HCT116 (cell line): ENCODE results near the gene GRIK3. TPM values are rescaled to one million over a fixed set of nuclear protein-coding genes. Genes with fewer than 3 reads are reported as not detected.

Source experiments
- ATAC-seq: fragments of 200-7000 bp; cut with Tn5 transposase; 2 replicates; pipeline ENCODE4 v1.9.1; 2020; ENCODE audit warnings: mild to moderate bottlenecking, moderate library complexity
- BruUV-seq: library from RNA; stranded (reverse); fragments of 400-500 nt; replicated peaks from 2 replicates; lab custom pipeline; 2021; lab: Mats Ljungman, UMichigan
- CTCF ChIA-PET: fragments of 300-600 bp; sonication (Branson Sonifier 250); formaldehyde crosslinking; loops from one replicate; lab custom pipeline; 2021; ENCODE audit warnings: antibody characterized with exemption; lab: Charles Lee
- POLR2A ChIA-PET: fragments of 300-600, 350-600 bp; sonication (Branson Sonifier 250); formaldehyde crosslinking; loops from one replicate; lab custom pipeline; 2021; ENCODE audit warnings: antibody characterized with exemption; lab: Charles Lee
- RAD21 ChIA-PET, 2 experiments: fragments of 300-600 bp; sonication (Branson Sonifier 250); formaldehyde crosslinking; loops; one replicate each; lab custom pipeline; 2023; ENCODE audit warnings: low total read pairs in 2 of 2; ENCODE audit not compliant: uncharacterized antibody in 2 of 2, unreplicated experiment in 2 of 2, low non-redundant PET in 1 of 2; lab: Charles Lee
- DNase-seq: peaks from one replicate; pipeline ENCODE4 v3.0.0-alpha.2; 2010; ENCODE audit warnings: low read depth, low spot score
- H2AFZ ChIP-seq: fragments of 200-600 bp; shearing (Covaris generic), sonication (generic); 2 replicates; pipeline ENCODE4 v1.6.1; 2017; ENCODE audit warnings: low read depth, mixed run types, mixed read lengths, antibody characterized with exemption, low read length; ENCODE audit not compliant: poor library complexity, severe bottlenecking
- H3K27ac ChIP-seq: 2 replicates; pipeline ENCODE4 v1.5.1; 2012; ENCODE audit warnings: low read depth, low read length
- H3K27me3 ChIP-seq: fragments of 200-600 bp; sonication (generic); 2 replicates; pipeline ENCODE4 v1.6.1; 2016; ENCODE audit warnings: mixed run types, low read length, mixed read lengths; ENCODE audit not compliant: insufficient read depth
- H3K36me3 ChIP-seq, 2 experiments: fragments of 200-500 bp in 1 of 2; fragments of 200-600 bp in 1 of 2; sonication (Bioruptor generic) in 1 of 2; sonication (generic) in 1 of 2; 2 replicates each; pipeline versions ENCODE4 v1.5.1 to v1.6.1; 2014 to 2016; ENCODE audit warnings: low read length in 2 of 2, inconsistent platforms in 1 of 2, mixed read lengths in 1 of 2, mixed run types in 1 of 2; ENCODE audit not compliant: insufficient read depth in 2 of 2, control insufficient read depth in 1 of 2
- H3K4me1 ChIP-seq, 2 experiments: fragments of 200-600 bp in 1 of 2; sonication (generic) in 1 of 2; 2 replicates each; pipeline versions ENCODE4 v1.5.1 to v1.6.1; 2012 to 2017; ENCODE audit warnings: low read length in 2 of 2, inconsistent platforms in 1 of 2, mild to moderate bottlenecking in 1 of 2, mixed read lengths in 1 of 2, mixed run types in 1 of 2, moderate library complexity in 1 of 2; ENCODE audit not compliant: insufficient read depth in 2 of 2, control insufficient read depth in 1 of 2
- H3K4me2 ChIP-seq: fragments of 200-600 bp; sonication (generic); 2 replicates; pipeline ENCODE4 v1.6.1; 2017; ENCODE audit warnings: mixed run types, low read length, mixed read lengths
- H3K4me3 ChIP-seq, 2 experiments: fragments of 200-600 bp in 1 of 2; sonication (generic) in 1 of 2; replicated peaks in 1 of 2; 2 replicates each; pipeline ENCODE4 v1.5.1; 2011 to 2016; ENCODE audit warnings: low read length in 2 of 2, control low read depth in 1 of 2, low read depth in 1 of 2, mild to moderate bottlenecking in 1 of 2, mixed read lengths in 1 of 2, mixed run types in 1 of 2
- H3K79me2 ChIP-seq: fragments of 200-600 bp; sonication (generic); 2 replicates; pipeline ENCODE4 v1.6.1; 2017; ENCODE audit warnings: mild to moderate bottlenecking, mixed run types, low read length, moderate library complexity, mixed read lengths; ENCODE audit not compliant: insufficient read depth
- H3K9ac ChIP-seq: fragments of 200-600 bp; sonication (generic); 2 replicates; pipeline ENCODE4 v1.6.1; 2016; ENCODE audit warnings: low read length, mixed read lengths
- H3K9me2 ChIP-seq: fragments of 200-600 bp; sonication (generic), shearing (Covaris generic); 2 replicates; pipeline ENCODE4 v1.6.1; 2017; ENCODE audit warnings: mixed run types, mild to moderate bottlenecking, moderate library complexity; ENCODE audit not compliant: insufficient read depth
- H3K9me3 ChIP-seq, 2 experiments: fragments of 200-500 bp in 1 of 2; fragments of 200-600 bp in 1 of 2; sonication (Bioruptor generic) in 1 of 2; sonication (generic) in 1 of 2; 2 replicates each; pipeline ENCODE4 v1.6.1; 2014 to 2017; ENCODE audit warnings: low read length in 2 of 2, mixed read lengths in 2 of 2, inconsistent platforms in 1 of 2, low read depth in 1 of 2, mild to moderate bottlenecking in 1 of 2, mixed run types in 1 of 2, moderate library complexity in 1 of 2; ENCODE audit not compliant: control insufficient read depth in 1 of 2, insufficient read depth in 1 of 2
- H4K20me1 ChIP-seq: fragments of 200-600 bp; sonication (generic), shearing (Covaris generic); 2 replicates; pipeline ENCODE4 v1.6.1; 2017; ENCODE audit warnings: mixed run types, mild to moderate bottlenecking, moderate library complexity; ENCODE audit not compliant: insufficient read depth
- ELF1 ChIP-seq: IDR thresholded peaks from 2 replicates; pipeline ENCODE4 v1.6.1; 2012; ENCODE audit warnings: low read depth, borderline replicate concordance
- EZH2 ChIP-seq: fragments of 200-600 bp; sonication (generic); IDR thresholded peaks from 2 replicates; pipeline ENCODE4 v1.6.1; 2017; ENCODE audit warnings: antibody characterized with exemption, mixed run types
- EZH2phosphoT487 ChIP-seq: fragments of 200-600 bp; IDR thresholded peaks from 2 replicates; pipeline ENCODE4 v1.6.1; 2018; ENCODE audit warnings: antibody characterized with exemption, borderline replicate concordance
- JUND ChIP-seq: IDR thresholded peaks from 2 replicates; pipeline ENCODE4 v1.6.1; 2012
- POLR2A ChIP-seq: IDR thresholded peaks from 2 replicates; pipeline ENCODE4 v1.7.0; 2011; ENCODE audit warnings: borderline replicate concordance; ENCODE audit not compliant: insufficient read depth, insufficient read length; ENCODE audit errors: extremely low read depth
- RAD21 ChIP-seq: IDR thresholded peaks from 2 replicates; pipeline ENCODE4 v1.6.1; 2012; ENCODE audit warnings: low read depth, mild to moderate bottlenecking
- SIN3A ChIP-seq: IDR thresholded peaks from 2 replicates; pipeline ENCODE4 v1.6.1; 2012; ENCODE audit warnings: low read depth
- SRF ChIP-seq: IDR thresholded peaks from 2 replicates; pipeline ENCODE4 v1.6.1; 2012; ENCODE audit warnings: low read depth
- intact Hi-C: fragments of 100-400 bp; cut with micrococcal nuclease; formaldehyde crosslinking; loops from 2 replicates; pipeline ENCODE4 v1.10.0; 2022
- total RNA-seq: library from RNA; stranded (reverse); gene quantifications from one replicate; pipeline ENCODE4 v1.2.1, GENCODE V29; 2021; ENCODE audit not compliant: unreplicated experiment
- TF ChIP-seq, protein P1 (sequence below), 3 experiments: fragments of 200-600 bp in 1 of 3; sonication (generic) in 1 of 3; IDR thresholded peaks in 2 of 3; conservative IDR thresholded peaks in 1 of 3; 2 replicates each; pipeline ENCODE4 v1.5.1; 2012 to 2017; ENCODE audit warnings: low read depth in 2 of 3, low read length in 2 of 3, antibody characterized with exemption in 1 of 3, borderline replicate concordance in 1 of 3, control low read depth in 1 of 3, mild to moderate bottlenecking in 1 of 3, mixed read lengths in 1 of 3, mixed run types in 1 of 3, moderate library complexity in 1 of 3; ENCODE audit not compliant: insufficient read depth in 1 of 3
- TF ChIP-seq, protein P2 (sequence below): IDR thresholded peaks from 2 replicates; pipeline ENCODE4 v1.6.1; 2012; ENCODE audit warnings: low read depth
- TF ChIP-seq, protein P3 (sequence below): IDR thresholded peaks from 2 replicates; pipeline ENCODE4 v1.6.1; 2011; ENCODE audit warnings: mild to moderate bottlenecking, low read length, moderate library complexity; ENCODE audit not compliant: insufficient replicate concordance; ENCODE audit errors: extremely low read depth
- TF ChIP-seq, protein P4 (sequence below): IDR thresholded peaks from 2 replicates; pipeline ENCODE4 v1.6.1; 2012

Gene GRIK3
- total RNA-seq, 1 experiment from 2014 or later: not detected

DNA sequence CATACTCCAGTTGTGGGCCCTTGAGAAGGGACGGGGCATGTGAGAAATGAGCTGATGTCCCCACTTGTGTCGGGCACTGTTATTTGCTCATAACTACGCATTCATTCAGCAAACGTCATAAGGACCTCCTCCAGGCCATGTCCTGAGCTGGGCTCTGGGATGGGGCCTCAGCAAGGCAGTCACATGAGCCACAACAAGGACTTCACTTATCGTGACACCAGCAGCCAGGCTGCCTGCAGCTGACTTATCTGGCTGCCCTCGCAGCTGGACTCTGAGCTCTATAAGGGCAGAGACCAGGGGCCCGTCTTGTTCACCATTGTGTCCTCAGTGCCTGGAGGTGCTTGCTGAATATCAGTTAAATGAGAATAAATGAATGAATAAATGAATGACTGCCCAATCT, 37.5 kb upstream of the GRIK3 start:
- TF ChIP-seq POLR2A: no peak
- TF ChIP-seq SRF: no peak
- no peak for TF ChIP-seq SIN3A
- TF ChIP-seq EZH2phosphoT487: no peak
- TF ChIP-seq, protein P1, sequence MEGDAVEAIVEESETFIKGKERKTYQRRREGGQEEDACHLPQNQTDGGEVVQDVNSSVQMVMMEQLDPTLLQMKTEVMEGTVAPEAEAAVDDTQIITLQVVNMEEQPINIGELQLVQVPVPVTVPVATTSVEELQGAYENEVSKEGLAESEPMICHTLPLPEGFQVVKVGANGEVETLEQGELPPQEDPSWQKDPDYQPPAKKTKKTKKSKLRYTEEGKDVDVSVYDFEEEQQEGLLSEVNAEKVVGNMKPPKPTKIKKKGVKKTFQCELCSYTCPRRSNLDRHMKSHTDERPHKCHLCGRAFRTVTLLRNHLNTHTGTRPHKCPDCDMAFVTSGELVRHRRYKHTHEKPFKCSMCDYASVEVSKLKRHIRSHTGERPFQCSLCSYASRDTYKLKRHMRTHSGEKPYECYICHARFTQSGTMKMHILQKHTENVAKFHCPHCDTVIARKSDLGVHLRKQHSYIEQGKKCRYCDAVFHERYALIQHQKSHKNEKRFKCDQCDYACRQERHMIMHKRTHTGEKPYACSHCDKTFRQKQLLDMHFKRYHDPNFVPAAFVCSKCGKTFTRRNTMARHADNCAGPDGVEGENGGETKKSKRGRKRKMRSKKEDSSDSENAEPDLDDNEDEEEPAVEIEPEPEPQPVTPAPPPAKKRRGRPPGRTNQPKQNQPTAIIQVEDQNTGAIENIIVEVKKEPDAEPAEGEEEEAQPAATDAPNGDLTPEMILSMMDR (IDR thresholded peaks at IDR 0.05 in 2 of 3, conservative IDR thresholded peaks at IDR 0.05 in 1 of 3; ENCODE audit: borderline replicate concordance in 1 of 3, insufficient read depth in 1 of 3, low read depth in 2 of 3, low read length in 2 of 3): no peak
- no peak for TF ChIP-seq JUND
- TF ChIP-seq EZH2: no peak
- TF ChIP-seq, protein P2, sequence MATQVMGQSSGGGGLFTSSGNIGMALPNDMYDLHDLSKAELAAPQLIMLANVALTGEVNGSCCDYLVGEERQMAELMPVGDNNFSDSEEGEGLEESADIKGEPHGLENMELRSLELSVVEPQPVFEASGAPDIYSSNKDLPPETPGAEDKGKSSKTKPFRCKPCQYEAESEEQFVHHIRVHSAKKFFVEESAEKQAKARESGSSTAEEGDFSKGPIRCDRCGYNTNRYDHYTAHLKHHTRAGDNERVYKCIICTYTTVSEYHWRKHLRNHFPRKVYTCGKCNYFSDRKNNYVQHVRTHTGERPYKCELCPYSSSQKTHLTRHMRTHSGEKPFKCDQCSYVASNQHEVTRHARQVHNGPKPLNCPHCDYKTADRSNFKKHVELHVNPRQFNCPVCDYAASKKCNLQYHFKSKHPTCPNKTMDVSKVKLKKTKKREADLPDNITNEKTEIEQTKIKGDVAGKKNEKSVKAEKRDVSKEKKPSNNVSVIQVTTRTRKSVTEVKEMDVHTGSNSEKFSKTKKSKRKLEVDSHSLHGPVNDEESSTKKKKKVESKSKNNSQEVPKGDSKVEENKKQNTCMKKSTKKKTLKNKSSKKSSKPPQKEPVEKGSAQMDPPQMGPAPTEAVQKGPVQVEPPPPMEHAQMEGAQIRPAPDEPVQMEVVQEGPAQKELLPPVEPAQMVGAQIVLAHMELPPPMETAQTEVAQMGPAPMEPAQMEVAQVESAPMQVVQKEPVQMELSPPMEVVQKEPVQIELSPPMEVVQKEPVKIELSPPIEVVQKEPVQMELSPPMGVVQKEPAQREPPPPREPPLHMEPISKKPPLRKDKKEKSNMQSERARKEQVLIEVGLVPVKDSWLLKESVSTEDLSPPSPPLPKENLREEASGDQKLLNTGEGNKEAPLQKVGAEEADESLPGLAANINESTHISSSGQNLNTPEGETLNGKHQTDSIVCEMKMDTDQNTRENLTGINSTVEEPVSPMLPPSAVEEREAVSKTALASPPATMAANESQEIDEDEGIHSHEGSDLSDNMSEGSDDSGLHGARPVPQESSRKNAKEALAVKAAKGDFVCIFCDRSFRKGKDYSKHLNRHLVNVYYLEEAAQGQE: no peak
- TF ChIP-seq RAD21: no peak
- no peak for TF ChIP-seq ELF1
- TF ChIP-seq, protein P3, sequence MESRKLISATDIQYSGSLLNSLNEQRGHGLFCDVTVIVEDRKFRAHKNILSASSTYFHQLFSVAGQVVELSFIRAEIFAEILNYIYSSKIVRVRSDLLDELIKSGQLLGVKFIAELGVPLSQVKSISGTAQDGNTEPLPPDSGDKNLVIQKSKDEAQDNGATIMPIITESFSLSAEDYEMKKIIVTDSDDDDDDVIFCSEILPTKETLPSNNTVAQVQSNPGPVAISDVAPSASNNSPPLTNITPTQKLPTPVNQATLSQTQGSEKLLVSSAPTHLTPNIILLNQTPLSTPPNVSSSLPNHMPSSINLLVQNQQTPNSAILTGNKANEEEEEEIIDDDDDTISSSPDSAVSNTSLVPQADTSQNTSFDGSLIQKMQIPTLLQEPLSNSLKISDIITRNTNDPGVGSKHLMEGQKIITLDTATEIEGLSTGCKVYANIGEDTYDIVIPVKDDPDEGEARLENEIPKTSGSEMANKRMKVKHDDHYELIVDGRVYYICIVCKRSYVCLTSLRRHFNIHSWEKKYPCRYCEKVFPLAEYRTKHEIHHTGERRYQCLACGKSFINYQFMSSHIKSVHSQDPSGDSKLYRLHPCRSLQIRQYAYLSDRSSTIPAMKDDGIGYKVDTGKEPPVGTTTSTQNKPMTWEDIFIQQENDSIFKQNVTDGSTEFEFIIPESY: no peak
- TF ChIP-seq, protein P4, sequence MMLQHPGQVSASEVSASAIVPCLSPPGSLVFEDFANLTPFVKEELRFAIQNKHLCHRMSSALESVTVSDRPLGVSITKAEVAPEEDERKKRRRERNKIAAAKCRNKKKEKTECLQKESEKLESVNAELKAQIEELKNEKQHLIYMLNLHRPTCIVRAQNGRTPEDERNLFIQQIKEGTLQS: no peak
- Histone ChIP-seq H3K9ac (no peak overlapping the region), H3K36me3 (no peaks in the 10 kb centered on the region), H3K4me2 (no peak overlapping the region), H3K4me1 (no peaks in the 10 kb centered on the region), H3K9me3 (no peaks in the 10 kb centered on the region), H3K9me2 (no peaks in the 10 kb centered on the region), H3K27ac (no peak overlapping the region), H3K79me2 (no peaks in the 10 kb centered on the region), H2AFZ (no peak overlapping the region), H3K27me3 (peaks cover 90% of the 10 kb centered on the region), H4K20me1 (no peaks in the 10 kb centered on the region), H3K4me3 (no peak overlapping the region)
- no peak for ATAC-seq
- no TSS peak for BruUV-seq
- DNase-seq: no peak
- ChIA-PET POLR2A (no interaction called here), CTCF (no interaction called here), RAD21 (no interaction called here)
- intact Hi-C loops: no loop called here
